ENCODE measurements around the gene TBC1D14. TPM values are rescaled to one million over a fixed set of nuclear protein-coding genes. Genes with fewer than 3 reads are reported as not detected.
A peak's percentile ranks its signal among the peaks of the same experiment; 100 is the strongest.

TBC1D14 gene
- total and polyA plus RNA-seq, 9 of the 15 experiments (the other 6 are each of a cell fraction or from before 2014, with no cell fraction given), result 2.1 to 59.6 (median 44.8) TPM

GRCh38 chr4:6986781-6987587, 77.4 kb downstream of the TBC1D14 start (continued):
- peak; percentile 68 for TF ChIP-seq ARID4B (CRISPR knock-in tag; IDR thresholded peaks at IDR 0.05)
- TF ChIP-seq ETS2 (tag; IDR thresholded peaks at IDR 0.05; ENCODE audit: borderline replicate concordance, poor library complexity, severe bottlenecking), result no peak
- TF ChIP-seq CTBP1 (IDR thresholded peaks at IDR 0.05; ENCODE audit: borderline replicate concordance), result peak; percentile 30
- TF ChIP-seq ZNF24 (IDR thresholded peaks at IDR 0.05), result no peak
- TF ChIP-seq SRSF7 (optimal IDR thresholded peaks at IDR 0.05; ENCODE audit: low read depth, low read length), result no peak
- peak; percentile 99 for TF ChIP-seq ZBTB17 (CRISPR knock-in tag; IDR thresholded peaks at IDR 0.05)
- TF ChIP-seq HCFC1 (IDR thresholded peaks at IDR 0.05; ENCODE audit: low read depth, low read length), result peak; percentile 57
- TF ChIP-seq ZNF408 (CRISPR knock-in tag; IDR thresholded peaks at IDR 0.05; ENCODE audit: low read depth), result no peak
- no peak for TF ChIP-seq RBM34 (IDR thresholded peaks at IDR 0.05; ENCODE audit: borderline replicate concordance, insufficient read depth, low read length)
- TF ChIP-seq ZSCAN29 (IDR thresholded peaks at IDR 0.05), result no peak
- 0 out of 2 replicates have a peak, but pooled peaks have one; percentile 75 for TF ChIP-seq AFF4 (CRISPR knock-in tag; IDR thresholded peaks at IDR 0.05)
- peak in 1 of 2 experiments; percentile 21; a peak in 1 of 3 replicates for TF ChIP-seq CBX3 (IDR thresholded peaks at IDR 0.05; ENCODE audit: borderline replicate concordance in 1 of 2, low read length in 2 of 2)
- no peak for TF ChIP-seq SIX5 (IDR thresholded peaks at IDR 0.05; ENCODE audit: borderline replicate concordance in 1 of 2, insufficient read depth in 1 of 2, low read depth in 1 of 2, low read length in 2 of 2)
- TF ChIP-seq ZKSCAN1 (IDR thresholded peaks at IDR 0.05; ENCODE audit: low read depth, low read length), result no peak
- no peak for TF ChIP-seq ASH1L (IDR thresholded peaks at IDR 0.05; ENCODE audit: borderline replicate concordance, low read depth, partially characterized antibody)
- TF ChIP-seq USF1 (CRISPR knock-in tag; IDR thresholded peaks at IDR 0.05), result peak; percentile 74
- peak; percentile 36 for TF ChIP-seq MXD1 (CRISPR knock-in tag; IDR thresholded peaks at IDR 0.05; ENCODE audit: borderline replicate concordance, poor library complexity, severe bottlenecking)
- no peak for TF ChIP-seq OTX1 (CRISPR knock-in tag; IDR thresholded peaks at IDR 0.05)

All from K562 (cell line).